Measurements from ENCODE around the gene LRRC63.

The LRRC63 gene

DNA sequence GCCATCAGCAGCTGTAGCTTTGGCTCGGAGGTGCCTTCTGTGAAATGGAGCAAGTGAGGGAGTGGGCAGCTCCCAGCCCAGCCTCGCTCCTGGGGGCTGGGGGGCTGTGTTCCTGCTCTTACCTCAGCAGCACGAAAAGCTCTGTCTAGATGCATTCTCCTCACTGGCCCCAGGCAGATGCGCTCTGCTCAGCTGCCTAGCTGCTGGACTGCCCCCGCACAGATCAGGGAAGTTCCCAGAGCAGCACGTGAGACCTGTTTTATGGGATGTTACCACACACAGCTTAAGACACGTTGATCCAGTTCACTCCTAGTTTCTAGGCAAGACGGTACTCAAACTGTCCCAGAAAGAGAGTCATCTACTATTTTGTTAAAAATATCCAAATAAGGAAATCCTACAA is 43.4 kb upstream of the LRRC63 start:
- TF ChIP-seq, protein P1, sequence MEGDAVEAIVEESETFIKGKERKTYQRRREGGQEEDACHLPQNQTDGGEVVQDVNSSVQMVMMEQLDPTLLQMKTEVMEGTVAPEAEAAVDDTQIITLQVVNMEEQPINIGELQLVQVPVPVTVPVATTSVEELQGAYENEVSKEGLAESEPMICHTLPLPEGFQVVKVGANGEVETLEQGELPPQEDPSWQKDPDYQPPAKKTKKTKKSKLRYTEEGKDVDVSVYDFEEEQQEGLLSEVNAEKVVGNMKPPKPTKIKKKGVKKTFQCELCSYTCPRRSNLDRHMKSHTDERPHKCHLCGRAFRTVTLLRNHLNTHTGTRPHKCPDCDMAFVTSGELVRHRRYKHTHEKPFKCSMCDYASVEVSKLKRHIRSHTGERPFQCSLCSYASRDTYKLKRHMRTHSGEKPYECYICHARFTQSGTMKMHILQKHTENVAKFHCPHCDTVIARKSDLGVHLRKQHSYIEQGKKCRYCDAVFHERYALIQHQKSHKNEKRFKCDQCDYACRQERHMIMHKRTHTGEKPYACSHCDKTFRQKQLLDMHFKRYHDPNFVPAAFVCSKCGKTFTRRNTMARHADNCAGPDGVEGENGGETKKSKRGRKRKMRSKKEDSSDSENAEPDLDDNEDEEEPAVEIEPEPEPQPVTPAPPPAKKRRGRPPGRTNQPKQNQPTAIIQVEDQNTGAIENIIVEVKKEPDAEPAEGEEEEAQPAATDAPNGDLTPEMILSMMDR (IDR thresholded peaks at IDR 0.05; ENCODE audit: insufficient read depth, low read depth, low read length, missing control alignments) = no peak
- peak; percentile 80 for DNase-seq (ENCODE audit: low read depth)
- no peak overlapping the region for H3K4me3 ChIP-seq (ENCODE audit: low read length)

- no peak overlapping the region for H3K4me3 ChIP-seq (ENCODE audit: low read length)
- no peak for DNase-seq (ENCODE audit: low read depth)
- TF ChIP-seq, protein P1 (IDR thresholded peaks at IDR 0.05; ENCODE audit: insufficient read depth, low read depth, low read length, missing control alignments) = no peak
Measured at GRCh38 chr13:46168783-46169182, 42.9 kb upstream of the LRRC63 start.

- no peak for DNase-seq (ENCODE audit: low read depth)
- TF ChIP-seq, protein P1 (IDR thresholded peaks at IDR 0.05; ENCODE audit: insufficient read depth, low read depth, low read length, missing control alignments) = no peak
- H3K4me3 ChIP-seq (ENCODE audit: low read length) = no peak overlapping the region
Measured at GRCh38 chr13:46169758-46170157, 42.0 kb upstream of the LRRC63 start.

- TF ChIP-seq, protein P1 (IDR thresholded peaks at IDR 0.05; ENCODE audit: insufficient read depth, low read depth, low read length, missing control alignments) = no peak
- no peak overlapping the region for H3K4me3 ChIP-seq (ENCODE audit: low read length)
- DNase-seq (ENCODE audit: low read depth) = no peak
Measured at GRCh38 chr13:46170268-46170667, 41.5 kb upstream of the LRRC63 start.

DNA sequence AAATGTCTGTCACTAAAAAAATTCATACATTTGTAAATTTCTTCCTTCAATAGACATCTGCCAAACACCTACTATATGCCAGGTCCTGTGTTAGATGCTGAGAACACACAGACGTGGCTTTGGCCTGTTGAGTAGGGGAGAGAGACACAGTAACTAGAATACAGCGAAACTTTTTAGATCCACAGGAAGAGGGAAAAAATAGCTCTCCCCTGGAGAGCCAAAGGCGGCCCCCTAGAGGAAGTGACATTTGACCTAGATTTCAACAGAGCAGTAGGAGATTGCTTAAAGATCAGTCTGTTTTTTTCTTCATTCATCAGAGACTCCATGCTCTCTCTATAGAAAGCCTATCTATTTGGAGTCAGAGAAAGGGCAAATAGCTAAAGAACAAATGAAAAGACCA is 41.0 kb upstream of the LRRC63 start:
- no peak for DNase-seq (ENCODE audit: low read depth)
- TF ChIP-seq, protein P1 (IDR thresholded peaks at IDR 0.05; ENCODE audit: insufficient read depth, low read depth, low read length, missing control alignments) = no peak
- H3K4me3 ChIP-seq (ENCODE audit: low read length) = no peak overlapping the region

DNA sequence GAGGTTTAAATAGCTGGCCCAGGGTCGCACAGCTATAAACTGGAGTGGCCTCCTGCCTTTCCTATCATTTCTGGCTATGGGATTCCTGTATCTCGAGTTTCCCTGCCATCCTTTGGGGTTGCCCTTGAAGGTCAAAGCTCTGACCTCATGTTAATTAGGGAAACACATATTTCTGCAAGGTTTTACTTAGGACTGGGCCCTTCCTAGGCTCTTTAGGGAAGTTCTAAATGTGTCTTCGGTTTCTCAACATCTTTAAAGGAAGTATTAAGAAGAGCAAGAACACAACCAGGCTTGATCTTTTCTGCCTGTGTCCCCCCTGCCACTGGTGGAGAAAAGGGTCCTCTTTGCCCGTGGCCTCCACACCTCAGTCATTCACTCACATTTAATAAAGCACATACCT is 40.5 kb upstream of the LRRC63 start:
- TF ChIP-seq, protein P1 (IDR thresholded peaks at IDR 0.05; ENCODE audit: insufficient read depth, low read depth, low read length, missing control alignments) = no peak
- no peak overlapping the region for H3K4me3 ChIP-seq (ENCODE audit: low read length)
- no peak for DNase-seq (ENCODE audit: low read depth)

GRCh38 chr13:46171739-46172138 is 40.0 kb upstream of the LRRC63 start:
- no peak overlapping the region for H3K4me3 ChIP-seq (ENCODE audit: low read length)

More at GRCh38 chr13:46171739-46172138, 40.0 kb upstream of the LRRC63 start:
- TF ChIP-seq, protein P1 (IDR thresholded peaks at IDR 0.05; ENCODE audit: insufficient read depth, low read depth, low read length, missing control alignments) = no peak
- DNase-seq (ENCODE audit: low read depth) = no peak

Measured in epithelial cell of esophagus (primary cell).